ENCODE measurements around the gene GIMAP4.
"Not testable (repeated sequence)": the region's sequence is repeated elsewhere in the genome, so short reads cannot be mapped to it uniquely, and the experiment has no call there.

GIMAP4 gene

DNA sequence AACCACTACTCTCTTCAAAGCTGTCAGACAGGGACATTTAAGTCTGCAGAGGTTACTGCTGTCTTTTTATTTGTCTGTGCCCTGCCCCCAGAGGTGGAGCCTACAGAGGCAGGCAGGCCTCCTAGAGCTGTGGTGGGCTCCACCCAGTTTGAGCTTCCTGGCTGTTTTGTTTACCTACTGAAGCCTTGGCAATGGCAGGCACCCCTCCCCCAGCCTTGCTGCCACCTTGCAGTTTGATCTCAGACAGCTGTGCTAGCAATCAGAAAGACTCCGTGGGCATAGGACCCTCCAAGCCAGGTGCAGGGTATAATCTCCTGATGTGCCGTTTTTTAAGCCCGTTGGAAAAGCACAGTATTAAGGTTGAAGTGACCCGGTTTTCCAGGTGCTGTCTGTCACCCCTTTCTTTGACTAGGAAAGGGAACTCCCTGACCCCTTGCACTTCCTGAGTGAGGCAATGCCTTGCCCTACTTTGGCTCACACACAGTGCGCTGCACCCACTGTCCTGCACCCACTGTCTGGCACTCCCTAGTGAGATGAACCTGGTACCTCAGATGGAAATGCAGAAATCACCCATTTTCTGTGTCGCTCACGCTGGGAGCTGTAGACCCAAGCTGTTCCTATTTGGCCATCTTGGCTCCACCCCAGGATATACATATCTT, 12.9 kb downstream of the GIMAP4 start:
- not testable (repeated sequence) for H3K27me3 ChIP-seq, H3K36me3 ChIP-seq, H3K9me3 ChIP-seq
- peak overlapping the region; percentile 77 for H3K27ac ChIP-seq
- peak overlapping the region in 1 of 2 experiments; percentile 40 for H3K4me3 ChIP-seq (ENCODE audit: low read depth in 1 of 2, low read length in 1 of 2)
- TF ChIP-seq, protein P1, sequence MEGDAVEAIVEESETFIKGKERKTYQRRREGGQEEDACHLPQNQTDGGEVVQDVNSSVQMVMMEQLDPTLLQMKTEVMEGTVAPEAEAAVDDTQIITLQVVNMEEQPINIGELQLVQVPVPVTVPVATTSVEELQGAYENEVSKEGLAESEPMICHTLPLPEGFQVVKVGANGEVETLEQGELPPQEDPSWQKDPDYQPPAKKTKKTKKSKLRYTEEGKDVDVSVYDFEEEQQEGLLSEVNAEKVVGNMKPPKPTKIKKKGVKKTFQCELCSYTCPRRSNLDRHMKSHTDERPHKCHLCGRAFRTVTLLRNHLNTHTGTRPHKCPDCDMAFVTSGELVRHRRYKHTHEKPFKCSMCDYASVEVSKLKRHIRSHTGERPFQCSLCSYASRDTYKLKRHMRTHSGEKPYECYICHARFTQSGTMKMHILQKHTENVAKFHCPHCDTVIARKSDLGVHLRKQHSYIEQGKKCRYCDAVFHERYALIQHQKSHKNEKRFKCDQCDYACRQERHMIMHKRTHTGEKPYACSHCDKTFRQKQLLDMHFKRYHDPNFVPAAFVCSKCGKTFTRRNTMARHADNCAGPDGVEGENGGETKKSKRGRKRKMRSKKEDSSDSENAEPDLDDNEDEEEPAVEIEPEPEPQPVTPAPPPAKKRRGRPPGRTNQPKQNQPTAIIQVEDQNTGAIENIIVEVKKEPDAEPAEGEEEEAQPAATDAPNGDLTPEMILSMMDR (IDR thresholded peaks at IDR 0.05) = peak; percentile 24
- peaks cover 20 to 22% of the 10 kb centered on the region in 2 experiments for H3K4me1 ChIP-seq (ENCODE audit: control insufficient read depth in 1 of 2, insufficient read depth in 1 of 2, low read depth in 1 of 2, low read length in 1 of 2)

DNA sequence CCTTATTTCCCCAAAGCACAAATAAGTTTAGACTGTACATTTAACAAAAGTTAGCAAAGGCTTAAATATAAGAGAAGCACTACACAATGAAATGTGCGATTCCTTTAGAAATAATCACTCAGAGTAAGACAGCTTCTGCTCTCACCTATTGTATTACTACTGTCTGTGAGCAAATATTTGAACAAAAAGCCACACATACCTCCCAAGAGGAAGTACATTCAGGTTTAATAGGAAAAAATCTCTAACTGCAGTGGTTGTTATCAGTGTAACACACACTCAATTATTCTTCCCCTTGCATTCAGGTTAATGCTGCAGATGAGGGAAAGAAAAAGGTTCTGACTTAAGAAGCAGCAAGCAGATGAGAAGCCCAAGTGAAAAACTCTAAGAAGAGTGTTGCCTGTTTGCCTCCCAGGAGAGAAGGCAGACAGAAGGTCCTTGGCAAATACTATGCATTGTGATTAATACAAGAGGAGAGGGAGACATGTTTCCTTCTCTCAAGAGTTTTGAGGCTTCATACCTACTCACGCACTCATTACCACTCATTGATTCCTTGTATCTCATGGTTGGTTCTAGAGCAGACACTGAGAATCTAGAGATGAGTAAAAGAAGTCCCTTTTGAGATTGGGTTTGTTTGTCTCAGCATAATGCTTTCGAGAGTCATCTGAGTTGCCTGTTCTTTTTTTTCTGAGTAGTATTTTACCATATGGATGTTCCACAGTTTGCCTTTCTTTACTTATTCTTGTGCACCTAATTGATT, 13.6 kb downstream of the GIMAP4 start:
- Histone ChIP-seq H3K27ac (peak overlapping the region; percentile 77), H3K27me3 (no peaks in the 10 kb centered on the region), H3K4me1 (ENCODE audit: control insufficient read depth in 1 of 2, insufficient read depth in 1 of 2, low read depth in 1 of 2, low read length in 1 of 2) (peaks cover 22 to 25% of the 10 kb centered on the region in 2 experiments), H3K4me3 (ENCODE audit: low read depth in 1 of 2, low read length in 1 of 2) (peak overlapping the region in 1 of 2 experiments; percentile 40), H3K9me3 (no peaks in the 10 kb centered on the region), H3K36me3 (no peaks in the 10 kb centered on the region)
- TF ChIP-seq, protein P1 (IDR thresholded peaks at IDR 0.05) = no peak

DNA sequence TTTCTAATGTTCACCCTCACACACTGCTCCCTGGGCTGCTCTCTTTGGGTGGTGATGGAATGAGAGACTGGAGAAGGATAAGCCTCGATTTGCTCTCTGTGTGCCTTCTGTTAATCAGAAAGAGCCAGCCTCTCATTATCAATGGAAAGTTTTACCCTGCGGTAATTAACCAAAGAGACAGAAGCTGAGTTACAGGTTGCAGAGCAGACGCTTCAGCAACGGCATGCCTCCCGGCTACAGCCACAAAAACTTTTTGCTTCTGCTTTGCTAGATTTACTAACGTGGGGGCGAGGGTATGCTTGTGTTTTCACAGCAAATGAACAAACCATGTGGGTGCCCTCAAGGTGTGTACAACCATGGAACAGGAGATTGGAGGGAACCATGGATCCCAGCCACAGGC, 18.0 kb downstream of the GIMAP4 start:
- Histone ChIP-seq H3K36me3 (no peaks in the 10 kb centered on the region), H3K4me1 (ENCODE audit: control insufficient read depth in 1 of 2, insufficient read depth in 1 of 2, low read depth in 1 of 2, low read length in 1 of 2) (peaks cover 33% of the 10 kb centered on the region in 2 experiments), H3K9me3 (no peaks in the 10 kb centered on the region), H3K27ac (no peak overlapping the region), H3K27me3 (no peaks in the 10 kb centered on the region), H3K4me3 (ENCODE audit: low read depth in 1 of 2, low read length in 1 of 2) (no peak overlapping the region)
- TF ChIP-seq, protein P1 (IDR thresholded peaks at IDR 0.05) = no peak

DNA sequence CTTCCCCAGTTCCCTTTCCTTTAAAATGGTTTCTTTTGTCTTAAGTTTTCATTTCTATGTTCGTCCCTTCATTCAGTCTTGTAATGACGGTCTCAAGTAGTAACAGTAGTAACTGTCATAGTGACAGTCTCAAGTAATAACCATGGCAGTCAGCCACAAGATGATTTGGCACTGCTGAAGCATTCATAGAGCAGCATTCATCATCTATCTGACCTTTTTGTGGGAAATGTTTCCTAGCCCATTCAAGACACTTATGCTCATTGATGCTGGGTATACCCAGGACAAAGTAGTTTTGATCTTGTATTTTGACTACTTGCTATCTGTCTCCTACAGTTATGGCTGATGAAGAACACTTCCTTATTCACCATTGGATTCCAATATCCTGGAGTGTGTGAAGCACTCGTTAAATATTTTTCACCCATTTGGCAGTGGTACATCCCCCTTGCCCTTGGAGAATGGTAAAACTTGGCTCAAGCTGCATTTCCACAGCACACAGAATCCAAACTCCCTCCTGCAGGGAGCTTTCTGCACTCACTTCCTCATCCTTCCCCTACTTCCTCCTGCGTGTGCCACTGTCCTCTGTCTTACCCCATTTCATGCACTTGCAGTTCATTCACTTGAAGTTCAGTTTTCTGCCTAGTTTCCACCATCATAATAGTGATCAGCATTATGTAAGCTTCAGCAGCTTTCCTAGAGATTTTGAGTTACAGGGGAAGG, 19.0 kb downstream of the GIMAP4 start:
- Histone ChIP-seq H3K27me3 (no peaks in the 10 kb centered on the region), H3K36me3 (no peaks in the 10 kb centered on the region), H3K4me3 (ENCODE audit: low read depth in 1 of 2, low read length in 1 of 2) (peak overlapping the region; percentile 15 to 16), H3K4me1 (ENCODE audit: control insufficient read depth in 1 of 2, insufficient read depth in 1 of 2, low read depth in 1 of 2, low read length in 1 of 2) (peaks cover 22 to 23% of the 10 kb centered on the region in 2 experiments), H3K27ac (peak overlapping the region; percentile 84), H3K9me3 (no peaks in the 10 kb centered on the region)
- TF ChIP-seq, protein P1 (IDR thresholded peaks at IDR 0.05) = peak; percentile 8

DNA sequence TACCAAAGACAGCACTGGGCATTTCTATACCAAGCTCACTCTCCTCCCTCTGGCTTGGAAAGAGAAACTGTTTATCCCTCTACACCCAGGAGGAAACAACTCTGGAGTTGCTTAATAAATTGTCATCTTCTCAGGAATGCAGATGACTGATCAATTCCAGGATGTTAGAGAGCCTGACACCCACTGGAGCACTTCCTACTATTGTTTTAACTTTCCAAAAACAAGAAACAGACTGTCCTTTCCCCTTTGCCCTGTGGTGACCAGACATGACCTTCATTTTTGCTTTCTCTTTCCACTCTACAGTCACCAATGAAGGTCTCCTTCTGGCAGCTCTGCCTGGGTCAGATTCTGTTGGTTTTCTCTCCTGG, 19.6 kb downstream of the GIMAP4 start:
- no peaks in the 10 kb centered on the region for H3K9me3 ChIP-seq
- H3K4me1 ChIP-seq (ENCODE audit: control insufficient read depth in 1 of 2, insufficient read depth in 1 of 2, low read depth in 1 of 2, low read length in 1 of 2) = peaks cover 21% of the 10 kb centered on the region in 2 experiments
- no peaks in the 10 kb centered on the region for H3K36me3 ChIP-seq
- H3K27ac ChIP-seq = peak overlapping the region; percentile 84
- H3K4me3 ChIP-seq (ENCODE audit: low read depth in 1 of 2, low read length in 1 of 2) = peak overlapping the region; percentile 15 to 16
- TF ChIP-seq, protein P1 (IDR thresholded peaks at IDR 0.05) = no peak
- H3K27me3 ChIP-seq = no peaks in the 10 kb centered on the region
